Central memory CD8-positive, alpha-beta T cell (primary cell): ENCODE results near the gene RAI2.

Experiments used
- ATAC-seq: fragments of 150-1000 bp; cut with Tn5 transposase; replicated peaks from 2 replicates; pipeline ENCODE4 v1.10.0; 2022; ENCODE audit warnings: mild to moderate bottlenecking, moderate FRiP score, moderate number of reproducible peaks; ENCODE audit not compliant: poor library complexity, severe bottlenecking; ENCODE audit errors: extremely low read depth
- DNase-seq, 2 donors: peaks; one replicate each; pipeline ENCODE4 v3.0.0; 2021; ENCODE audit warnings: low spot score in 2 of 2
- H3K27ac Mint-ChIP-seq: one replicate; pipeline ENCODE4 v1.8.0; 2022; ENCODE audit warnings: low read depth, mild to moderate bottlenecking, moderate library complexity, mixed read lengths
- H3K27me3 Mint-ChIP-seq: one replicate; pipeline ENCODE4 v1.8.0; 2022; ENCODE audit warnings: mixed read lengths
- H3K36me3 Mint-ChIP-seq: one replicate; pipeline ENCODE4 v1.8.0; 2022; ENCODE audit warnings: mild to moderate bottlenecking, moderate library complexity, mixed read lengths; ENCODE audit not compliant: insufficient read depth
- H3K4me1 Mint-ChIP-seq: one replicate; pipeline ENCODE4 v1.8.0; 2022; ENCODE audit warnings: mixed read lengths
- H3K4me3 Mint-ChIP-seq: one replicate; pipeline ENCODE4 v1.8.0; 2022; ENCODE audit warnings: mild to moderate bottlenecking, moderate library complexity, mixed read lengths
- H3K9me3 Mint-ChIP-seq: one replicate; pipeline ENCODE4 v1.8.0; 2022; ENCODE audit warnings: mixed read lengths

The RAI2 gene

DNA sequence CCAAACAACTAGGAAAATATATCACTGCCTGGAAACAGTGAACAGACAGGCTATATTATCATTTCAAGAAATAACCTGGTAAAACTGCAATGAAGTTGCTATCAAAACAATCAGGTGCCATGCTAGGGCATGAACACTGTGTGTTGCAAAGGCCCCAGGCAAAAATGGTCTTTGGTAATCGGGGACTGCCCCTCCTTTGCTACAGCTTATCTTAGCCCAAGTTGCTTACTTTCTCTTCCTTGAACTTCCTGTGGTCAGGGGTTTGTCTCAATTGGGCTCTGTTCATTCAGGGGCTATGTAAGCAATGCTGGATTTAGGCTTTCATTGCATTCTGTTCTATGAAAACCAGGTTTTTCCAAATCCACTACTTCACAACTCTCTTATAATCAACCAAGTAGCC is 93.4 kb downstream of the RAI2 start:
- no peaks in the 10 kb centered on the region for H3K36me3 Mint-ChIP-seq
- H3K27me3 Mint-ChIP-seq = no peaks in the 10 kb centered on the region
- H3K4me3 Mint-ChIP-seq = no peak overlapping the region
- H3K4me1 Mint-ChIP-seq = no peaks in the 10 kb centered on the region
- ATAC-seq (no peak), DNase-seq (no peak)
- no peak overlapping the region for H3K27ac Mint-ChIP-seq
- H3K9me3 Mint-ChIP-seq = no peaks in the 10 kb centered on the region

DNA sequence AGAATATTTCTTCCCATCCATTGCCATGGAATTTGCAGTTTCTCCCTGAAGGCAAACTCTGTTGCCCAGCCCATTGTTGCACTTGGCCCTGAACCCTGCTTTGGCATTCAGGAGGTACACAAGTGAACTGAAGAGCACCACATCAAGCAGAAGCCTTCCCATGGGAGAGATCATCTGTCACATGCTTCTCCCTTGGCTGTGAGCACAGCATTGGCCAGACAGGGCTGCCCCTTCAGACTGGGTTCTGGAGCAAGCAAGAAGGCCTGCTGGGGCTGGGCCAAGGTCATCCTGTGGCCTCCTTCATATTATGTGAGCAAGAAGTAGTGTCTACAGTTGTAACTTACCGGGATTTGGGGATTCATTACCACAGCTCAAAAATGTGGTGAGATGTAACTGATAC is 101.1 kb downstream of the RAI2 start:
- no peaks in the 10 kb centered on the region for H3K4me1 Mint-ChIP-seq
- no peak overlapping the region for H3K27ac Mint-ChIP-seq
- no peaks in the 10 kb centered on the region for H3K27me3 Mint-ChIP-seq
- no peaks in the 10 kb centered on the region for H3K9me3 Mint-ChIP-seq
- ATAC-seq = no peak
- no peak overlapping the region for H3K4me3 Mint-ChIP-seq
- no peak for DNase-seq
- H3K36me3 Mint-ChIP-seq = no peaks in the 10 kb centered on the region

DNA sequence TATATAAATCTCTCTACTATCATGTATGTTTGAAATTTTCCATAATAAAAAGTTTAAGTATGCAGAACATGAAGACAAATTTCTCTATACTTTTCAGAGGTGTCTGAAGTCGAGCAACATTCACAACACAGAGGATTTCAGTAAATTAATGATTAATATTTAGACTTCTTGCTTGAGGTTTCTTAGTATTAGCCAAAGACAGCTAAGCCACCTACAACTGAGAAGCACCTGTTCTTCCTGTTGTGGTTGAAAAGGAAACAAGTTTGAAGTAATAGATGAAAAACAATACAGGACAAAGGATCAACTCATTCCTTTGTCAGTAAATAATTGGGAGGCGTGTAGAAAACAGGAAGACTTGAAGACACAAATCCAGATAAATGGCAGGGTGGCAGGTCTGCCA is 102.7 kb downstream of the RAI2 start:
- H3K9me3 Mint-ChIP-seq = no peaks in the 10 kb centered on the region

DNA sequence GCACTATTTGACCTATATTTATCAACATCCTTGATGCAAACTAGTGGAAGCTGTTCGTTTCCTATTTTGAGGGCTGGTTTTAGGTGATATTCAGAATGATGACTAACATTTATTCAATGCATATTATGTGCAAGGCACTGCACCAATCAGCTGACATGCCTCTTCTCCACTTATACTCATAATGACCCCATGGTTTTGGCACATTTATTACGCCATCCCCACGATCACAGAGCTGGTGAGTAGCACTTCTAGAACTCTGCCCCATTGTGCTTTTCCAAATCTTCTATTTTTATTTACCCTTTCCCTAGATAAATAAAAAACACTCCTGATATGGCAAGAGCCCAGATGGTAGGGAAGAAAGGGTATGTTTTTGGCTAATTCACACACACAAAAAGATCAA is 110.7 kb downstream of the RAI2 start:
- Mint-ChIP-seq H3K36me3 (no peaks in the 10 kb centered on the region), H3K27me3 (no peaks in the 10 kb centered on the region), H3K9me3 (no peaks in the 10 kb centered on the region), H3K4me1 (no peaks in the 10 kb centered on the region), H3K4me3 (no peak overlapping the region), H3K27ac (no peak overlapping the region)
- no peak for ATAC-seq
- no peak for DNase-seq

More for the DNA sequence above, 102.7 kb downstream of the RAI2 start:
- DNase-seq (no peak), ATAC-seq (no peak)
- Mint-ChIP-seq H3K4me1 (no peaks in the 10 kb centered on the region), H3K36me3 (no peaks in the 10 kb centered on the region), H3K27ac (no peak overlapping the region), H3K4me3 (no peak overlapping the region), H3K27me3 (no peaks in the 10 kb centered on the region)
